ENCODE data around the gene ITGA6.

Gene ITGA6

GRCh38 chr2:172445851-172446250 lies 18.5 kb downstream of the ITGA6 start:
- no peak overlapping the region for H3K4me3 ChIP-seq (ENCODE audit: control insufficient read depth, low read depth, low read length)
- no peak for DNase-seq (ENCODE audit: low read depth)
- TF ChIP-seq, protein P1, sequence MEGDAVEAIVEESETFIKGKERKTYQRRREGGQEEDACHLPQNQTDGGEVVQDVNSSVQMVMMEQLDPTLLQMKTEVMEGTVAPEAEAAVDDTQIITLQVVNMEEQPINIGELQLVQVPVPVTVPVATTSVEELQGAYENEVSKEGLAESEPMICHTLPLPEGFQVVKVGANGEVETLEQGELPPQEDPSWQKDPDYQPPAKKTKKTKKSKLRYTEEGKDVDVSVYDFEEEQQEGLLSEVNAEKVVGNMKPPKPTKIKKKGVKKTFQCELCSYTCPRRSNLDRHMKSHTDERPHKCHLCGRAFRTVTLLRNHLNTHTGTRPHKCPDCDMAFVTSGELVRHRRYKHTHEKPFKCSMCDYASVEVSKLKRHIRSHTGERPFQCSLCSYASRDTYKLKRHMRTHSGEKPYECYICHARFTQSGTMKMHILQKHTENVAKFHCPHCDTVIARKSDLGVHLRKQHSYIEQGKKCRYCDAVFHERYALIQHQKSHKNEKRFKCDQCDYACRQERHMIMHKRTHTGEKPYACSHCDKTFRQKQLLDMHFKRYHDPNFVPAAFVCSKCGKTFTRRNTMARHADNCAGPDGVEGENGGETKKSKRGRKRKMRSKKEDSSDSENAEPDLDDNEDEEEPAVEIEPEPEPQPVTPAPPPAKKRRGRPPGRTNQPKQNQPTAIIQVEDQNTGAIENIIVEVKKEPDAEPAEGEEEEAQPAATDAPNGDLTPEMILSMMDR (conservative IDR thresholded peaks at IDR 0.05; ENCODE audit: control insufficient read depth, insufficient read depth, low read depth, low read length): no peak

GRCh38 chr2:172446474-172447063 lies 19.2 kb downstream of the ITGA6 start:
- TF ChIP-seq, protein P1 (conservative IDR thresholded peaks at IDR 0.05; ENCODE audit: control insufficient read depth, insufficient read depth, low read depth, low read length): no peak
- DNase-seq (ENCODE audit: low read depth): no peak
- no peak overlapping the region for H3K4me3 ChIP-seq (ENCODE audit: control insufficient read depth, low read depth, low read length)

GRCh38 chr2:172447811-172448493 lies 20.6 kb downstream of the ITGA6 start:
- no peak for DNase-seq (ENCODE audit: low read depth)
- TF ChIP-seq, protein P1 (conservative IDR thresholded peaks at IDR 0.05; ENCODE audit: control insufficient read depth, insufficient read depth, low read depth, low read length): no peak
- H3K4me3 ChIP-seq (ENCODE audit: control insufficient read depth, low read depth, low read length): no peak overlapping the region

DNA sequence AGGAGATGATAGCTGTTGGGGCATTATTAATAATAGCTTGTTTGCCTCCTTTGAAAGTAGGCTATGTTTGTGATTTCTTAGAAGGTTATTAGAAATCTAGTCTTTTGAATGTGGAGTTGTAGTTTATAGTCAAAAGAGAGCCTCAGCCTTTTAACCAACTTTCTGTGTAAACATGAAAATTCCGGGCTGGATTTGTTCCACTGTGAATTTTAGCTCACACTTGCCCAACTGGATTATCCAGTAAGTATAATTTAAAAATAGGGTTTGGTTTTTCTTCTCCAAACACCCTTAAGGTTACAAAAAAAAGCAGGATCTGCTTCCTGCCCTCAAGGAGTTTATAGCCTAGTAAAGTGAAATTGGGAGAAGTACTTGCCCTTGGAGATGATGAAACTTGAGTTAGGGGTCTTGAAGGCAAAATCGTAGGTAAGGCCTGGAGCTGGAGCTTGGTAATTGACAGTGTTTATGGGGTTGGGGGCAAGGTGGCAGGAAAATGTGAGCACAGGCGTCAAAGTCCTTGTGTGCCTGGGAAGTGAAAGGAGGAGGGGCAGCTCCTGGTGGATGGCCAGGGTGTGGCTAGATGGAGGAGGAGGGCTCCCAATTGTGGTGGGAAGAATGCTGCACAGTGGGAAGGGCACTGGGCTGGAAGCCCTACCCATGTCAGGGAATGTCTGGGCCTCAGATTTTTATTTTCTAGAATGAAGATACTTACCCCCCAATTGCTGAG lies 21.3 kb downstream of the ITGA6 start:
- DNase-seq (ENCODE audit: low read depth): no peak

DNA sequence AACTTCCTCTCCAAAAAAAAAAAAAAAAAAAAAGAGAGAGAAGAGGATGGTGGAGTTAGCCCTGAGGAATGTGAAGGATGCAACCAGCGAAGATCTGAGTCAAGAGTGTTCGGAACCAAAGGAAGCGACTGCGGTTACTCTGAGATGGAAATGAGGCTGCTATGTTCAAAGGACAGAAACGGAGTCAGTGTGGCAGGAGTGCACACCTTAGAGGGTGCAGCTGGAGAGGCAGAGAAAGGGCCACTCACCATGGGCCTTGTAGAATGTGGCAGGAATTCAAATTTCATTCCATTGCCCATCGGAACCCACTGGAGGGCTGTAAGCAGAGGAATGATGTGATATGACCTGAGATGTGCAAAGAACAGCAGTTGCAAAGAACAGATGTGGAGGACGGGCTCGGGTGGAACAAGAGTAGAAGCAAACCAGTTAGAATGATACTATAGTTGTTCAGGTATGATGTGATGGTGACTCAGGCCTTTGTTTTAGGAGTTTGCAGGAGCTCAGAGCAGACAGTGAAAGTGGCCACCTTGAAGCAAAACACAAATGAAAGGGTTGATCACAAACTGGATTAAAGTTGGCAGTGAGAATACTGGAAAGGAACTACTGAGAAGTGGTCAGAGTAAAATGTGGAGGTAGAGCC lies 22.6 kb downstream of the ITGA6 start:
- TF ChIP-seq, protein P1 (conservative IDR thresholded peaks at IDR 0.05; ENCODE audit: control insufficient read depth, insufficient read depth, low read depth, low read length): no peak
- DNase-seq (ENCODE audit: low read depth): no peak
- no peak overlapping the region for H3K4me3 ChIP-seq (ENCODE audit: control insufficient read depth, low read depth, low read length)

More for the DNA sequence above, 21.3 kb downstream of the ITGA6 start:
- TF ChIP-seq, protein P1 (conservative IDR thresholded peaks at IDR 0.05; ENCODE audit: control insufficient read depth, insufficient read depth, low read depth, low read length): no peak
- no peak overlapping the region for H3K4me3 ChIP-seq (ENCODE audit: control insufficient read depth, low read depth, low read length)

- H3K4me3 ChIP-seq (ENCODE audit: control insufficient read depth, low read depth, low read length): no peak overlapping the region
- TF ChIP-seq, protein P1 (conservative IDR thresholded peaks at IDR 0.05; ENCODE audit: control insufficient read depth, insufficient read depth, low read depth, low read length): no peak
- DNase-seq (ENCODE audit: low read depth): no peak
Observed at GRCh38 chr2:172451923-172452322, 24.5 kb downstream of the ITGA6 start.
